HFFc6 (cell line): ENCODE data around the gene RDX. TPM values are rescaled to one million over a fixed set of nuclear protein-coding genes. Genes with fewer than 3 reads are reported as not detected.

ENCODE experiments used
- DNase-seq: peaks from one replicate; pipeline ENCODE4 v3.0.0-alpha.2; 2018
- H3K27ac Mint-ChIP-seq: 2 replicates; pipeline ENCODE4 v1.8.0; 2020; ENCODE audit warnings: mild to moderate bottlenecking, mixed read lengths
- H3K27me3 Mint-ChIP-seq: 2 replicates; pipeline ENCODE4 v1.8.0; 2021; ENCODE audit warnings: mild to moderate bottlenecking, moderate library complexity, mixed read lengths; ENCODE audit not compliant: insufficient read depth
- H3K36me3 Mint-ChIP-seq: 2 replicates; pipeline ENCODE4 v1.8.0; 2021; ENCODE audit warnings: low read depth, mixed read lengths
- H3K4me1 Mint-ChIP-seq: 2 replicates; pipeline ENCODE4 v1.8.0; 2020; ENCODE audit warnings: low read depth, mixed read lengths
- H3K4me3 Mint-ChIP-seq: 2 replicates; pipeline ENCODE4 v1.8.0; 2020; ENCODE audit warnings: mild to moderate bottlenecking, moderate library complexity, mixed read lengths
- H3K9me3 Mint-ChIP-seq: 2 replicates; pipeline ENCODE4 v1.8.0; 2020; ENCODE audit warnings: mild to moderate bottlenecking, mixed read lengths
- CTCF ChIP-seq: fragments of 200-600 bp; sonication (generic); IDR thresholded peaks from 2 replicates; pipeline ENCODE4 v1.5.0; 2021; ENCODE audit warnings: antibody characterized with exemption, mild to moderate bottlenecking
- total RNA-seq, 6 experiments: library from RNA; stranded (reverse); fragmentation: NEBNext Ultra II Directional; extraction: Animal tissue kit (Norgen Biotek cat#: 25700); gene quantifications; 2 replicates in 1 of 6; 3 replicates in 5 of 6; pipeline ENCODE4 v1.2.3, GENCODE V29; 2021

Gene RDX
- total RNA-seq, 6 experiments from 2014 or later: 105 to 131 (median 112) TPM

- no peaks in the 10 kb centered on the region for H3K27me3 Mint-ChIP-seq
- DNase-seq: no peak
- H3K4me3 Mint-ChIP-seq: no peak overlapping the region
- H3K4me1 Mint-ChIP-seq: peaks cover 57% of the 10 kb centered on the region
- no peak for TF ChIP-seq CTCF
- H3K36me3 Mint-ChIP-seq: peaks cover 5% of the 10 kb centered on the region
- no peaks in the 10 kb centered on the region for H3K9me3 Mint-ChIP-seq
- peak overlapping the region; percentile 59 for H3K27ac Mint-ChIP-seq
Observed at GRCh38 chr11:110128161-110128560, 168.3 kb downstream of the RDX start.

GRCh38 chr11:110126936-110127335 lies 169.5 kb downstream of the RDX start:
- peaks cover 5% of the 10 kb centered on the region for H3K36me3 Mint-ChIP-seq
- no peak overlapping the region for H3K4me3 Mint-ChIP-seq
- peaks cover 70% of the 10 kb centered on the region for H3K4me1 Mint-ChIP-seq
- DNase-seq: no peak
- no peak for TF ChIP-seq CTCF
- no peaks in the 10 kb centered on the region for H3K9me3 Mint-ChIP-seq
- no peak overlapping the region for H3K27ac Mint-ChIP-seq
- no peaks in the 10 kb centered on the region for H3K27me3 Mint-ChIP-seq

- H3K27me3 Mint-ChIP-seq: no peaks in the 10 kb centered on the region
- DNase-seq: peak; percentile 59
- H3K9me3 Mint-ChIP-seq: no peaks in the 10 kb centered on the region
- H3K4me3 Mint-ChIP-seq: 0 out of 2 replicates have a peak overlapping the region, but pooled peaks have one; percentile 9
- H3K36me3 Mint-ChIP-seq: peaks cover 5% of the 10 kb centered on the region
- peaks cover 82% of the 10 kb centered on the region for H3K4me1 Mint-ChIP-seq
- peak overlapping the region; percentile 65 for H3K27ac Mint-ChIP-seq
- TF ChIP-seq CTCF: no peak
Observed at GRCh38 chr11:110125632-110126031, 170.8 kb downstream of the RDX start.

Other genes starting within 250 kb of the RDX start
- gene ZC3H12C, start 203.2 kb downstream of the RDX start, total RNA-seq: 1 to 10 TPM; 3.0 to 6.4 (median 5.0) TPM
- gene FDX1, start 133.3 kb upstream of the RDX start, total RNA-seq: 10 to 100 TPM in 1 of 6 experiments, 1 to 10 TPM in 5; 7.3 to 10.3 (median 9.5) TPM